H1 (cell line): ENCODE measurements around the gene DCAF15. TPM values are rescaled to one million over a fixed set of nuclear protein-coding genes. Genes with fewer than 3 reads are reported as not detected.
A peak's percentile ranks its signal among the peaks of the same experiment; 100 is the strongest.

Experiments
- BACH1 ChIP-seq: IDR thresholded peaks from 2 replicates; pipeline ENCODE4 v1.6.1; 2012; ENCODE audit warnings: low read length, improper control_type of control experiment
- BRCA1 ChIP-seq: IDR thresholded peaks from 2 replicates; pipeline ENCODE4 v1.6.1; 2012; ENCODE audit warnings: low read depth, low read length, improper control_type of control experiment
- CHD2 ChIP-seq: IDR thresholded peaks from 2 replicates; pipeline ENCODE4 v1.6.1; 2012; ENCODE audit warnings: low read length, improper control_type of control experiment
- EGR1 ChIP-seq: IDR thresholded peaks from 2 replicates; pipeline ENCODE4 v1.6.1; 2011; ENCODE audit warnings: low read depth, low read length, borderline replicate concordance
- HDAC6 ChIP-seq: IDR thresholded peaks from one replicate; pipeline ENCODE4 v1.7.1; 2012; ENCODE audit warnings: low read depth, mild to moderate bottlenecking, inconsistent platforms, low read length, moderate library complexity
- RXRA ChIP-seq: IDR thresholded peaks from 2 replicates; pipeline ENCODE4 v1.6.1; 2011; ENCODE audit warnings: low read depth, mild to moderate bottlenecking, low read length, moderate library complexity; ENCODE audit not compliant: insufficient read depth
- SIN3A ChIP-seq, 2 experiments: IDR thresholded peaks in 1 of 2; conservative IDR thresholded peaks in 1 of 2; 2 replicates each; pipeline ENCODE4 v1.6.1; 2011 to 2012; ENCODE audit warnings: low read length in 2 of 2, improper control_type of control experiment in 1 of 2, low read depth in 1 of 2, mild to moderate bottlenecking in 1 of 2
- TBP ChIP-seq: IDR thresholded peaks from 2 replicates; pipeline ENCODE4 v1.6.1; 2011; ENCODE audit warnings: low read depth, low read length, improper control_type of control experiment
- YY1 ChIP-seq: IDR thresholded peaks from 2 replicates; pipeline ENCODE4 v1.6.1; 2011; ENCODE audit warnings: low read depth, mild to moderate bottlenecking, low read length
- polyA plus RNA-seq, 7 experiments: library from polyadenylated mRNA; depleted of rRNA in 3 of 7; stranded (reverse) in 5 of 7; unstranded in 2 of 7; fragments of >200 nt in 5 of 7; fragments of 200-250 nt in 2 of 7; gene quantifications; 1 replicate in 5 of 7; 2 replicates in 1 of 7; 4 replicates in 1 of 7; pipeline versions ENCODE4 v1.2.1 to v1.2.3, GENCODE V29; 2011 to 2013; ENCODE audit warnings: missing spikeins in 2 of 7, mixed read lengths in 2 of 7
- total RNA-seq: library from RNA; stranded (reverse); fragmentation: NEBNext Ultra II Directional; extraction: Animal tissue kit (Norgen Biotek cat#: 25700); gene quantifications from 2 replicates; pipeline ENCODE4 v1.2.1, GENCODE V29; 2021
- TF ChIP-seq, protein P1 (sequence below): fragments of 300-600 bp; sonication (generic); IDR thresholded peaks from 2 replicates; pipeline ENCODE4 v1.7.1; 2012; ENCODE audit warnings: low read length, moderate library complexity, mild to moderate bottlenecking, inconsistent platforms; ENCODE audit not compliant: insufficient replicate concordance

Gene DCAF15
- total and polyA plus RNA-seq, 2 of the 8 experiments (the other 6 are each of a cell fraction or from before 2014, with no cell fraction given): 68.7 to 80.8 TPM

GRCh38 chr19:13952154-13952930, at the start of gene DCAF15 (continued):
- TF ChIP-seq, protein P1, sequence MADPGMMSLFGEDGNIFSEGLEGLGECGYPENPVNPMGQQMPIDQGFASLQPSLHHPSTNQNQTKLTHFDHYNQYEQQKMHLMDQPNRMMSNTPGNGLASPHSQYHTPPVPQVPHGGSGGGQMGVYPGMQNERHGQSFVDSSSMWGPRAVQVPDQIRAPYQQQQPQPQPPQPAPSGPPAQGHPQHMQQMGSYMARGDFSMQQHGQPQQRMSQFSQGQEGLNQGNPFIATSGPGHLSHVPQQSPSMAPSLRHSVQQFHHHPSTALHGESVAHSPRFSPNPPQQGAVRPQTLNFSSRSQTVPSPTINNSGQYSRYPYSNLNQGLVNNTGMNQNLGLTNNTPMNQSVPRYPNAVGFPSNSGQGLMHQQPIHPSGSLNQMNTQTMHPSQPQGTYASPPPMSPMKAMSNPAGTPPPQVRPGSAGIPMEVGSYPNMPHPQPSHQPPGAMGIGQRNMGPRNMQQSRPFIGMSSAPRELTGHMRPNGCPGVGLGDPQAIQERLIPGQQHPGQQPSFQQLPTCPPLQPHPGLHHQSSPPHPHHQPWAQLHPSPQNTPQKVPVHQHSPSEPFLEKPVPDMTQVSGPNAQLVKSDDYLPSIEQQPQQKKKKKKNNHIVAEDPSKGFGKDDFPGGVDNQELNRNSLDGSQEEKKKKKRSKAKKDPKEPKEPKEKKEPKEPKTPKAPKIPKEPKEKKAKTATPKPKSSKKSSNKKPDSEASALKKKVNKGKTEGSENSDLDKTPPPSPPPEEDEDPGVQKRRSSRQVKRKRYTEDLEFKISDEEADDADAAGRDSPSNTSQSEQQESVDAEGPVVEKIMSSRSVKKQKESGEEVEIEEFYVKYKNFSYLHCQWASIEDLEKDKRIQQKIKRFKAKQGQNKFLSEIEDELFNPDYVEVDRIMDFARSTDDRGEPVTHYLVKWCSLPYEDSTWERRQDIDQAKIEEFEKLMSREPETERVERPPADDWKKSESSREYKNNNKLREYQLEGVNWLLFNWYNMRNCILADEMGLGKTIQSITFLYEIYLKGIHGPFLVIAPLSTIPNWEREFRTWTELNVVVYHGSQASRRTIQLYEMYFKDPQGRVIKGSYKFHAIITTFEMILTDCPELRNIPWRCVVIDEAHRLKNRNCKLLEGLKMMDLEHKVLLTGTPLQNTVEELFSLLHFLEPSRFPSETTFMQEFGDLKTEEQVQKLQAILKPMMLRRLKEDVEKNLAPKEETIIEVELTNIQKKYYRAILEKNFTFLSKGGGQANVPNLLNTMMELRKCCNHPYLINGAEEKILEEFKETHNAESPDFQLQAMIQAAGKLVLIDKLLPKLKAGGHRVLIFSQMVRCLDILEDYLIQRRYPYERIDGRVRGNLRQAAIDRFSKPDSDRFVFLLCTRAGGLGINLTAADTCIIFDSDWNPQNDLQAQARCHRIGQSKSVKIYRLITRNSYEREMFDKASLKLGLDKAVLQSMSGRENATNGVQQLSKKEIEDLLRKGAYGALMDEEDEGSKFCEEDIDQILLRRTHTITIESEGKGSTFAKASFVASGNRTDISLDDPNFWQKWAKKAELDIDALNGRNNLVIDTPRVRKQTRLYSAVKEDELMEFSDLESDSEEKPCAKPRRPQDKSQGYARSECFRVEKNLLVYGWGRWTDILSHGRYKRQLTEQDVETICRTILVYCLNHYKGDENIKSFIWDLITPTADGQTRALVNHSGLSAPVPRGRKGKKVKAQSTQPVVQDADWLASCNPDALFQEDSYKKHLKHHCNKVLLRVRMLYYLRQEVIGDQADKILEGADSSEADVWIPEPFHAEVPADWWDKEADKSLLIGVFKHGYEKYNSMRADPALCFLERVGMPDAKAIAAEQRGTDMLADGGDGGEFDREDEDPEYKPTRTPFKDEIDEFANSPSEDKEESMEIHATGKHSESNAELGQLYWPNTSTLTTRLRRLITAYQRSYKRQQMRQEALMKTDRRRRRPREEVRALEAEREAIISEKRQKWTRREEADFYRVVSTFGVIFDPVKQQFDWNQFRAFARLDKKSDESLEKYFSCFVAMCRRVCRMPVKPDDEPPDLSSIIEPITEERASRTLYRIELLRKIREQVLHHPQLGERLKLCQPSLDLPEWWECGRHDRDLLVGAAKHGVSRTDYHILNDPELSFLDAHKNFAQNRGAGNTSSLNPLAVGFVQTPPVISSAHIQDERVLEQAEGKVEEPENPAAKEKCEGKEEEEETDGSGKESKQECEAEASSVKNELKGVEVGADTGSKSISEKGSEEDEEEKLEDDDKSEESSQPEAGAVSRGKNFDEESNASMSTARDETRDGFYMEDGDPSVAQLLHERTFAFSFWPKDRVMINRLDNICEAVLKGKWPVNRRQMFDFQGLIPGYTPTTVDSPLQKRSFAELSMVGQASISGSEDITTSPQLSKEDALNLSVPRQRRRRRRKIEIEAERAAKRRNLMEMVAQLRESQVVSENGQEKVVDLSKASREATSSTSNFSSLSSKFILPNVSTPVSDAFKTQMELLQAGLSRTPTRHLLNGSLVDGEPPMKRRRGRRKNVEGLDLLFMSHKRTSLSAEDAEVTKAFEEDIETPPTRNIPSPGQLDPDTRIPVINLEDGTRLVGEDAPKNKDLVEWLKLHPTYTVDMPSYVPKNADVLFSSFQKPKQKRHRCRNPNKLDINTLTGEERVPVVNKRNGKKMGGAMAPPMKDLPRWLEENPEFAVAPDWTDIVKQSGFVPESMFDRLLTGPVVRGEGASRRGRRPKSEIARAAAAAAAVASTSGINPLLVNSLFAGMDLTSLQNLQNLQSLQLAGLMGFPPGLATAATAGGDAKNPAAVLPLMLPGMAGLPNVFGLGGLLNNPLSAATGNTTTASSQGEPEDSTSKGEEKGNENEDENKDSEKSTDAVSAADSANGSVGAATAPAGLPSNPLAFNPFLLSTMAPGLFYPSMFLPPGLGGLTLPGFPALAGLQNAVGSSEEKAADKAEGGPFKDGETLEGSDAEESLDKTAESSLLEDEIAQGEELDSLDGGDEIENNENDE: no peak
- TF ChIP-seq RXRA (no peak), BRCA1 (no peak), SIN3A (conservative IDR thresholded peaks at IDR 0.05 in 1 of 2, IDR thresholded peaks at IDR 0.05 in 1 of 2; ENCODE audit: low read depth in 1 of 2, low read length in 2 of 2) (0 out of 4 replicates have a peak, but pooled peaks of 1 of the 2 experiments have one; percentile 47), CHD2 (peak; percentile 89), BACH1 (no peak), YY1 (peak; percentile 96), HDAC6 (no peak), EGR1 (0 out of 2 replicates have a peak, but pooled peaks have one; percentile 23), TBP (peak; percentile 87)
